Measurements from ENCODE around the gene PWP2. TPM values are rescaled to one million over a fixed set of nuclear protein-coding genes. Genes with fewer than 3 reads are reported as not detected.
"Not testable (repeated sequence)": the region's sequence is repeated elsewhere in the genome, so short reads cannot be mapped to it uniquely, and the experiment has no call there.

The PWP2 gene
- polyA plus RNA-seq (ENCODE audit: insufficient read length in 4 of 4): 10 to 100 TPM in 1 of 4 donors, 1 to 10 TPM in 3; 2.4 to 10.1 (median 5.5) TPM

- not testable (repeated sequence) for DNase-seq (ENCODE audit: low read depth in 4 of 4, low spot score in 3 of 4)
These were observed at the start of gene PWP2 for GRCh38 chr21:44107026-44107501. Gene PWP2, plus strand, starts transcription at chr21:44107399. Its CDS starts 18 bp downstream, at chr21:44107417.

DNA sequence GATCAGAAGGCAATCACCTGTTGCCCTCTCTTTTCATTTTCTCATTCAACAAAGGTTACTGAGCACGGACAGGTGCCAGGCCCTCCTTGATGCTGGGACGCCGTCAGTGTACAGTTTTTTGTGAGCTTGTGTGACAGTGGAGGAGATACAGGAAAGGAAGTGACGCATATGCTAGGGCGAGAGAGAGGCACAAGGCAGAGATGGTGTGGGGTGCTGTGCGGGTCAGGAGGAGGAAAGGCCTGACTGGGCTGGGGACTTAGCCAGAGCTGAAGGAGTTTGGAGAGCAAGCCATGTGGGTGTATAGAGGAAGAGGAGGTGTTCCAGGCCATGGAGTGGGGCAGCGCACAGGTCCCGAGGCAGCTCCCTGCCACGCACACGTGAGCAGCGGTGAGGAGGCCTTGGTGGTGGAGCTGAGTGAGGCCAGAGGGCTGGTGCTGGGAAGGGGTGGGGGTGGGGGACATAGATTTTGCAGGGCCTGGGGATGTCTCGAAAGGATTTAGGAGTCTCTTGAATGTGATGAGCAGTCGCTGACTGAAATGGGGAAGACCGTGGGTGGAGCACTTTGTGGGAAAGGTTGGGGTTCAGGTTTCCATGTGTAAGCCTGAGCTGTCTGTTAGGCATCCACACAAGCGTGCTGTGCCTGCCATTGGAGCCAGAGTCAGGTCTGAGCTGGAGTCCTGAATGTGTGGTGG is 49.1 kb upstream of the PWP2 start:
- DNase-seq (ENCODE audit: low read depth in 4 of 4, low spot score in 3 of 4): no peak

- DNase-seq (ENCODE audit: low read depth in 4 of 4, low spot score in 3 of 4): no peak
These were observed 48.6 kb upstream of the PWP2 start for GRCh38 chr21:44058652-44058964.

DNA sequence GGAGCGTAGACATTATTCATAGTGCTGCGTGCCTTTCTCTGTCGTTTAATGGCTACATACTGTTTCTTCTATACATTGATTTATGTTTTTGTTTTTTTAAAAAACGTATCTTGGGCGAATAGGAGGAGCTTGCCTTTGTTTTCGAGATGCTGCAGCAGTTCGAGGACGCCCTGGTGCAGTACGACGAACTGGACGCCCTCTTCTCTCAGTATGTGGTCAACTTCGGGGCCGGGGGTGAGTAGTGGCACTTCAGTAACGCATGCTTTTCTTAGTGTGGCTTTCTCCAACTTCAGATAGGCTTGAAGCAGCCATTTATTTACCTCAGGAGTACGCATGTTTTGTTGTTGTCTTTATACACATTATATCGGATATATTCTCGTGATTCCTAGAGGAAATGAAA is 48.2 kb upstream of the PWP2 start:
- DNase-seq (ENCODE audit: low read depth in 4 of 4, low spot score in 3 of 4): no peak

DNA sequence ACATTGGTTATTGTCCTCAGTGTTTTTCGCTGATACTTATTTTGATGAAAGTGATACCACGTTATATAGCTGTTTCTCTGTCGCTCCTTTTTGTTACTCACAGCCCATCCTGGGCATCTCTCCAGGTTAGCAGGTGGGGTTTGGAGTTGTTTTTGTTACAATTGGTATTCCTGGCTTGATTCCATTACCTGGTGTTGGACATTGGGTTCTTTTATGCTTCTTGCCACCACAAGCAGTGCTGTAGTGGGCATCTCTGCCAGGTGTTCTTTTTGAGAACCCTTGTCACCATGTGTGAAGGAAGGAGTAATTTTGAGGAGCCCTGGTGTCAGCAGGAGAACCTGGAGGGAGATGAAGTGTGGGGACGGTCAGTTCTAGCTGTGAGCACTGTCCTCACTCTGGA is 47.5 kb upstream of the PWP2 start:
- no peak for DNase-seq (ENCODE audit: low read depth in 4 of 4, low spot score in 3 of 4)

DNA sequence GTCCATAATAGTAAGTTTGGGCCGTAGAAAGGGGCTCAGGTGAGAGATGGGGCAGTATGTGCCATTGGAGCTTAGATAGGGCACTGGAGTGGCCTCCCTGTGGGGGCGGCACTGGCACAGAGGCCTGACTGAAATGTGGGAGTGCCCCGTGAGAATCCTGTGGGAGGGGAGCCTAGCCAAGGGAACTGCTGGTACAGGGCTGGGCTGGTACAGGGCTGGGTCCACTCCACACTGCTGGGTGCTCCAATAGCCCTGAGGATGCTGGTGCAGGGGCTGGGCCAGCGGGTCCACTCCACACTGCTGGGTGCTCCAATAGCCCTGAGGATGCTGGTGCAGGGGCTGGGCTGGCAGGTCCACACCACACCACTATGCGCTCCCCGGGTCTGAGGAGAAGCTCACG is 44.8 kb upstream of the PWP2 start:
- no peak for DNase-seq (ENCODE audit: low read depth in 4 of 4, low spot score in 3 of 4)

DNA sequence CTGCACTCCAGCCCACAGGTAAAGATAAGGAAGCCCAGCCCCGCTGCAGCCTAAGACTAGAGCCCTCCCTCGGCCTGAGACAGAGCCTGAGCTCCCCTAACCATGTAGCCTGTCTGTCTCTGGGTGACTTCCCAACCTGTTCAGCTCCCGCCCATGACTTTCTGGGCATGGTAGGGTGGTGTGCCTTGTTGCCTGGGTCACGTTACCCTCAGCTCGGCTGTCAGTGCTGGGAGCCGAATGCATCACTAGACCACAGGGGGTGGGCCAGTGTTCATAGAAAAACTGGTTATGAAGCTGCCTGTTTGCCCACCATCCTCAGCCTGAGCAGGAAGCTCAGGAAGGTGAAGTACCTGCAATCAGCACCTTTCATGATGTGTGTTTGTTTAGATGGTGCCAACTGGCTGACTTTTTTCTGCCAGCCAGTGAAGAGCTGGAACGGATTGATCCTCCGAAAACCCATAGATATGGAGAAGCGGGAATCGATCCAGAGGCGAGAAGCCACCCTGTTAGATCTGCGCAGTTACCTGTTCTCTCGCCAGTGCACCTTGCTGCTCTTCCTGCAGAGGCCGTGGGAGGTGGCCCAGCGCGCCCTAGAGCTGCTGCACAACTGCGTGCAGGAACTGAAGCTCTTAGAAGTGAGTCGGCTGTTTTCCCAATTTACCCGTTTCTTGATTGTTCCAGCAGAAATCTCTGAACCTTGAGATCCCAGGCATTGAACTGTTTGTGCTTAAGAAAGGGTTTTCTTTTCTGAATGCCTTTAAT is 43.9 kb upstream of the PWP2 start:
- no peak for DNase-seq (ENCODE audit: low read depth in 4 of 4, low spot score in 3 of 4)

- DNase-seq (ENCODE audit: low read depth in 4 of 4, low spot score in 3 of 4): no peak
These were observed 42.3 kb upstream of the PWP2 start for GRCh38 chr21:44064852-44065403.

- DNase-seq (ENCODE audit: low read depth in 4 of 4, low spot score in 3 of 4): no peak
These were observed 41.8 kb upstream of the PWP2 start for GRCh38 chr21:44065428-44065827.

GRCh38 chr21:44066116-44066515 is 41.1 kb upstream of the PWP2 start:
- DNase-seq (ENCODE audit: low read depth in 4 of 4, low spot score in 3 of 4): no peak

GRCh38 chr21:44067011-44067839 is 40.0 kb upstream of the PWP2 start:
- no peak for DNase-seq (ENCODE audit: low read depth in 4 of 4, low spot score in 3 of 4)

DNA sequence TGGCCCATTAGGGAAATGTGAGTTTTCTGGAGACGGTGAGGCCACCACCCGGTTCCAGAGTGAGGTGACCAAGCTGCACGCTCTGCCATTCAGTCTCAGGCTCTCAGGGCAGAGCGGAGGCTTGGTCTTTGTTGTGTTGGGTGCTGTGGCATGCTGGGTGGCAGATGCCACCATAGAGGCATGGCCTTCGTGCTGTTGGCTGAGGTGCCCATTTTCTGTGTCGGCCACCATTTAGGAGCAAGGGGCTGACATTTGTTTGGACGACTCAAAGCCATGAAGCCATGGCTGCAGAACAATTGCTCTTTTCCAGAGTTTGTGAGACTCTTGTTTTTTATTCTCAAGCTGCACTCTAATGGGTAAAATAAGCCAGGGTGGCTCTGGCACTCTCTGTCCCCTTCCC is 36.8 kb upstream of the PWP2 start:
- DNase-seq (ENCODE audit: low read depth in 4 of 4, low spot score in 3 of 4): no peak

DNA sequence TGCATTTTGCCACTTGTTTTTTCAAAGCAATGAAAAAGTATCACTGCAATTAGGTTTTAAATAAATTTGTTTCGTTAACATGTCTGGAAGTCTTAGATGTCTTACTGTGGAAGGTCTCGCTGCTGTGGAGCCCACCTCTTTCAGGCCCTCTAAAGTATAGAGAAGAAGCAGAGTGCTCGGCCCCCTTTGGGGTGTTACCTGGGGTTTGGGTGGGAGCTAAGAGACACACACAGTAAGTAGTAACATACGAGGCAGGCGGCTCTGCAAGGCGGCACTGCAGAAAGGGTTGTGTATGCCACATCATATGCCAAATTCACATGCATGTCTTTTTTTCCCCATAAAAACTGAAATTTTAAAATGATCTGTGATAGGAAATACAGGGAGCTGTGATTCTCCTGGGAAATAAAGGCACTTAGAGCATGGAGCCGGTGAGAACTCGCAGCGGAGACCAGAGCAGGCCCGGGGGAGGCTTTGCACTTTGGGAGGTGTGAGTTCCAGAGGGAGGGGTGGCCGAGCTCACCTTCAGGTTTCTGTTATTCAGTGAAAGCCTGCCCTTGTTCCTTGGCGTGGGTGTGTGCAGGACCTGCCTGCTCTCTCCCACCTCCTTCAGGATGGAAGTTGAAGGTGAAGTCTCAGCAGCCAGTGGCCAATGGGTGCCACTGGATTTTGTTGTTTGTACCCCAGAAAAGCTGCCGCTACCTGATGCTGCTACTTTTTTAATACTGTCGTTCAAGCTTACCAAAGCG is 35.7 kb upstream of the PWP2 start:
- no peak for DNase-seq (ENCODE audit: low read depth in 4 of 4, low spot score in 3 of 4)

- no peak for DNase-seq (ENCODE audit: low read depth in 4 of 4, low spot score in 3 of 4)
These were observed 35.1 kb upstream of the PWP2 start for GRCh38 chr21:44072111-44072510.

DNA sequence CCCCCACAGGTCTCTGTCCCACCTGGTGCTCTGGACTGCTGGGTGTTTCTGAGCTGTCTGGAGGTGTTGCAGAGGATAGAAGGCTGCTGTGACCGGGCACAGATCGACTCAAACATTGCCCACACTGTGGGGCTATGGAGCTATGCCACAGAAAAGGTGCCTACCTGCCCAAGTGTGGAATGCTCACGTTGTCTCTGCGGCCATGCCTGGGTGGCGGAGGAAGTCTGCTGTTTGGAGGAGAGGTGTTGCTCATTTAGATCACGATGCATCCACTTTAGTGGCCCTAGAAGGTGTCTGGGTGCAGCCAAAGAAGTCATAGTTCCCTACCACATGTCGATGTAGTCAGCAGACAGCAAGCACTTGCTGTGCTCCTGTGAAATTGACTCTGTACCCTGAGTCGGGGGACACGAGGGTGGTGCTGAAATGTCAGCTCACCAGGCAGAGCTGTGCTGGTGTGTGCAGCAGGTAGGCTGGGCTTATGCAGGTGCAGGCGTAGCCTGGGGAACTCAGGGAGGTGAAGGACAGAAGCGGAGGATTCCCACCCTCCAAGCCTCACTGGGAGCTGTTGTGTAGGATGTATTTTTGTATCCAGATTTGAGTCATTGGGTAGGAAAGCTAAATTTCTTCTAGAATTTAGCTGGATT is 32.8 kb upstream of the PWP2 start:
- no peak for DNase-seq (ENCODE audit: low read depth in 4 of 4, low spot score in 3 of 4)

DNA sequence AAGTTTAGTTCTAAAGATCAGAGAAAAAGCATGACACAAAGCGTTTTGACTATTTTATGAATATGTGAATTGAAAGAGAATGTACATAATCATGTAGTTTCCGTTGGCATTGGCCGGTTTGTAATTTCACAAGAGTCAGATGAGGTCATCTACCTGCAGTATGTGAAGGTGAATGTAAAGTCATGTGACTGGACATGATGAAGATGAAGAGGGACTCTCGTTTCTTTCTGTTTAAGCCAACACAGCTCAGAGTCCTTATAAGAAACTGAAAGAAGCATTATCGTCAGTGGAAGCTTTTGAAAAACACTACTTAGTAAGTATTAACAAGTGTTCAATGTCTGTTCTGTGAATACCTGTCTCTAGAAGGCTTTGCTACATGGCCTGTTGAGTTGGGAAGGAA is 30.9 kb upstream of the PWP2 start:
- DNase-seq (ENCODE audit: low read depth in 4 of 4, low spot score in 3 of 4): no peak

DNA sequence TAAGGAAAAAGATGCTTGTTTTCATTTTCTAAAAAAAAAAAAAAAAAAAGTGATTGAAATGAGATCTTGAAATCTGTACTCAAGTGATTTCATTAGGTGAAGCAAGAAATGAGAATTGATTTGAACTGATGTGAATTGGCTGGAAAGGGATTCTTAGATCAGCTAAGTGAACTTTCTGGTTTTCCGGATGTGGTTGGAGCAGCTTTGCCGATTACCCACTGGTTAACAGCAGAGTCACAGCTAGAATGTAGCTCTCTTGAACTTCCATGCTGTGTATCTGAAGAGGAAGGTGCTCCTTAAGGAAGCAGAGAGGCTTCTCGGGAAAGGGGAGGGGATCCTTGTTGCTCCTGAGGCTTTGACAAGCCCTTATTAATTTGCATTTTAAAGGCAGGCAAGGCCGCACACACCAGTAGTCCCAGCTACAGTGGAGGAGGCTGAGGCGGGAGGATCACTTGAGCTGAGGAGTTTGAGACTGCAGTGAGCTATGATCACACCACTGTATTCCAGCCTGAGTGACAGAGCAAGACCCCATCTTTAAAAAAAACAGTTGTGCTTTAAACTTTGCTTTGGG is 28.7 kb upstream of the PWP2 start:
- DNase-seq (ENCODE audit: low read depth in 4 of 4, low spot score in 3 of 4): no peak

DNA sequence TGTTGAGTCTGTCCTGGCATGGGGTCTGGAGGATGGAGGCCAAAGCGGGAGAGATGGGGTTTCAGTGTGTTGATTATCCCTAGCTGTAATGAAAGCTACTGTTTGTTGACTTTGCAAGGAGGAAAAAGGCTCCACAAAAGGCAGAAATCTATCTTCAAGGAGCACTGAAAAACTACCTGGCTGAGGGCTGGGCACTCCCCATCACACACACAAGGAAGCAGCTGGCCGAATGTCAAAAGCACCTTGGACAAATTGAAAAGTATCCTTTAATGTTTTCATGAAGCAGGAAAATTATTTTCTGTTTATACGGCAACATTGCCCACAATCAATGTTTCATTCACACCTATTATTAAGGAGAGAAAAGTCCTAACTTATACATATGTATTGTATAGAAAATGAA is 27.8 kb upstream of the PWP2 start:
- no peak for DNase-seq (ENCODE audit: low read depth in 4 of 4, low spot score in 3 of 4)

DNA sequence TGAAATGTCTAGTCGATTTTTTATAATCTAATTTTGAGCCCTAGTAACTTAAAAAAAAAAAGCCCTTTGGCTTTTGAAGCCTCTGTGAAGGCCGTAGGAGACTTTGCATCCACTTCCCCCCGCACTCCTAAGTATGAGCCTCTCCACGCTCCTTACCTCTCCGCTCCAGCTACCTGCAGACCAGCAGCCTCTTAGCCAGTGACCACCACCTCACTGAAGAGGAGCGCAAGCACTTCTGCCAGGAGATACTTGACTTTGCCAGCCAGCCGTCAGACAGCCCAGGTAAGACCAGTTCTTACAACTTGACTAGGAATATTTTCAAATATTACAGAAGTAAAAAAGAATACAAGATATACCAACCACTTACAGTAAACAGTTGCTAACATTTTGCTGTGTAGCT is 27.4 kb upstream of the PWP2 start:
- no peak for DNase-seq (ENCODE audit: low read depth in 4 of 4, low spot score in 3 of 4)

All from right renal pelvis (tissue), 4 donors.